AG09309 (cell line): Measurements from ENCODE around the gene OOSP4B.
"Not testable (repeated sequence)": the region's sequence is repeated elsewhere in the genome, so short reads cannot be mapped to it uniquely, and the experiment has no call there.

Experiments used
- DNase-seq: peaks from one replicate; pipeline ENCODE4 v3.0.0-alpha.2; 2010; ENCODE audit warnings: low read depth
- H3K4me3 ChIP-seq: 2 replicates; pipeline ENCODE4 v1.5.1; 2011; ENCODE audit warnings: mild to moderate bottlenecking, low read depth, low read length, moderate library complexity; ENCODE audit not compliant: control insufficient read depth
- TF ChIP-seq, protein P1 (sequence below): IDR thresholded peaks from 2 replicates; pipeline ENCODE4 v1.5.1; 2011; ENCODE audit warnings: mild to moderate bottlenecking, low read depth, low read length, inconsistent platforms; ENCODE audit not compliant: insufficient read depth, control insufficient read depth; ENCODE audit errors: missing control alignments

OOSP4B gene

DNA sequence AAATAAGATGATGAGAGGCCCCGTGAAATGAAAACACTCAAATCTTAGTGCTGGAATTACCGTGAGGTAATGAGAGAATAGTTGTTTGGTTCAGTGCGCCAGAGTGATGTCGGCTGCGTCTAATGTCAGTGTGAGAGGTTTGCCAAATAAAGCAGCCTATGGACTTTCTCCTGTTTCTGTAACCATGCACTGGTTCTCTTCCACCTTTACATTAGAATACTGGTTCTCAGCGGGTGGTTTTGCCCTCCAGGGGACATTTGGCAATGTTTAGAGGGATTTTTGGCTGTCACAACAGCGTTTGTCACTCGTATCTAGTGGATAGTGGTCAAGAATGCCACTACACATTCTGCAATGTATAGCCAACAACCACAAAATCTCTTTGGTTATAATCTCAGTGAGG lies 1.1 kb downstream of the OOSP4B start:
- no peak overlapping the region for H3K4me3 ChIP-seq
- DNase-seq: no peak
- TF ChIP-seq, protein P1, sequence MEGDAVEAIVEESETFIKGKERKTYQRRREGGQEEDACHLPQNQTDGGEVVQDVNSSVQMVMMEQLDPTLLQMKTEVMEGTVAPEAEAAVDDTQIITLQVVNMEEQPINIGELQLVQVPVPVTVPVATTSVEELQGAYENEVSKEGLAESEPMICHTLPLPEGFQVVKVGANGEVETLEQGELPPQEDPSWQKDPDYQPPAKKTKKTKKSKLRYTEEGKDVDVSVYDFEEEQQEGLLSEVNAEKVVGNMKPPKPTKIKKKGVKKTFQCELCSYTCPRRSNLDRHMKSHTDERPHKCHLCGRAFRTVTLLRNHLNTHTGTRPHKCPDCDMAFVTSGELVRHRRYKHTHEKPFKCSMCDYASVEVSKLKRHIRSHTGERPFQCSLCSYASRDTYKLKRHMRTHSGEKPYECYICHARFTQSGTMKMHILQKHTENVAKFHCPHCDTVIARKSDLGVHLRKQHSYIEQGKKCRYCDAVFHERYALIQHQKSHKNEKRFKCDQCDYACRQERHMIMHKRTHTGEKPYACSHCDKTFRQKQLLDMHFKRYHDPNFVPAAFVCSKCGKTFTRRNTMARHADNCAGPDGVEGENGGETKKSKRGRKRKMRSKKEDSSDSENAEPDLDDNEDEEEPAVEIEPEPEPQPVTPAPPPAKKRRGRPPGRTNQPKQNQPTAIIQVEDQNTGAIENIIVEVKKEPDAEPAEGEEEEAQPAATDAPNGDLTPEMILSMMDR: no peak

DNA sequence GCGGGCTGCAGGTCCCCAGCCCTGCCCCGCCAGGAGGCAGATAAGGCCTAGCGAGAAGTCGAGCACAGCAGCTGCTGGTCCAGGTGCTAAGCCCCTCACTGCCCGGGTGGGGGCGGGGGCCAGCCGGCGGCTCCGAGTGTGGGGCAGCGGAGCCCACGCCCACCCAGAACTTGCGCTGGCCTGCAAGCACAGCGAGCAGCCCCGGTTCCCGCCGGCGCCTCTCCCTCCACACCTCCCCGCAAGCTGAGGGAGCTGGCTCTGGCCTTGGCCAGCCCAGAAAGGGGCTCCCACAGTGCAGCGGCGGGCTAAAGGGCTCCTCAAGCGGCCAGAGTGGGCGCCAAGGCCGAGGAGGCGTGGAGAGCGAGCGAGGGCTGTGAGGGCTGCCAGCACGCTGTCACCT lies 3.4 kb downstream of the OOSP4B start:
- not testable (repeated sequence) for H3K4me3 ChIP-seq, DNase-seq

DNA sequence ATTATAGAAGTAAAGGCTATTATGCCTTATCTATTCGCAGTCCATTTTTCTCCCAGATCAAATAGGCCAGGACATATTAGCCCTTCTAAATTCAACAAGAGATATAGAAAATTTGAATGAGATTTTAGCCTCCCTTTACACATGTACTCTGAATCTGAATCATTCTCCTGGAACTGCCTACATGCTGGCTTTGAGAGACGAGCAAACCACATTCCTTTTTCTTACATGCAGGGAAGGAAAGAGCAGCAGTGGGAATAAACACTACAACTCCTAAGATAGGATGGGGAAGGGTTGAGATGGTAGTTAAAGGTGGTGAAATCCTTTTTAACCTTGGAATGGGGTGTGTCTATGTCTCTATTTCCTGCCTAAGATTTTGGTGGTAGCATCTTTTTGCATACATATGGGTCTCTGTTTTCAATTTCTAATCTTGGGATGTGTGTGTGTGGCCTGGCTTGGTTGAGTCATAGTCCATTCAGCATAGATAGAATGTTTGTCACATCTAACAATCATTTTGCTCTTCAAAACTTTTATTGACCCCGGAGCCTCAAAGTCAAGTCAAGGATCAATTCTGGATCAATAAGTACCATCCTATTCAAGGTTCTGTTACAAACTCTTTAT lies 12.1 kb downstream of the OOSP4B start:
- TF ChIP-seq, protein P1: no peak
- H3K4me3 ChIP-seq: no peak overlapping the region
- DNase-seq: no peak

DNA sequence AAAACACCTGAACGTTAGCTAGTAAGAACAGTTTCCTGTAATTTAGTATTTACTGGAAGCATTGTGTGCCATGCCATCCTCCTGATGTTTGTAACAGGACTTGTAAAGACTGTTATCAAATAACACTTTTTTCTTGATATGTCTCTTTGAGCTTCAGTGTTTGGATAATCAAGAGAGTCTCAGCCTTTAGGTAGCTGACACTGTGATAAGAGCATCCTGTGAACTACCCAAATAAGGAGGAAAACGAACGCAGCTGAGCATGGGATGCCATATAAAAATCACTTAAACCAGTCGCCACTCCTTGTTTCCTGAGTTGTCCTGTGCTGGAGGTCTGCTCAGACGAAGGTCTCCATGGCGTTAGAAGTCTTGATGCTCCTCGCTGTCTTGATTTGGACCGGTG lies 23.1 kb downstream of the OOSP4B start, which contains the start of gene OOSP2:
Gene OOSP2 (plus strand): TSS at position 301 of the 400 bp plus-strand sequence. CDS start 51 bp downstream, at position 352.
- no peak for DNase-seq
- TF ChIP-seq, protein P1: no peak
- H3K4me3 ChIP-seq: no peak within 1 kb of the TSS

DNA sequence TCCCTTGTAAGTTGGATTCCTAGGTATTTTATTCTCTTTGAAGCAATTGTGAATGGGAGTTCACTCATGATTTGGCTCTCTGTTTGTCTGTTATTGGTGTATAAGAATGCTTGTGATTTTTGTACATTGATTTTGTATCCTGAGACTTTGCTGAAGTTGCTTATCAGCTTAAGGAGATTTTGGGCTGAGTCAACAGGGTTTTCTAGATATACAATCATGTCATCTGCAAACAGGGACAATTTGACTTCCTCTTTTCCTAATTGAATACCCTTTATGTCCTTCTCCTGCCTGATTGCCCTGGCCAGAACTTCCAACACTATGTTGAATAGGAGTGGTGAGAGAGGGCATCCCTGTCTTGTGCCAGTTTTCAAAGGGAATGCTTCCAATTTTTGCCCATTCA lies 33.4 kb downstream of the OOSP4B start:
- not testable (repeated sequence) for H3K4me3 ChIP-seq, DNase-seq

DNA sequence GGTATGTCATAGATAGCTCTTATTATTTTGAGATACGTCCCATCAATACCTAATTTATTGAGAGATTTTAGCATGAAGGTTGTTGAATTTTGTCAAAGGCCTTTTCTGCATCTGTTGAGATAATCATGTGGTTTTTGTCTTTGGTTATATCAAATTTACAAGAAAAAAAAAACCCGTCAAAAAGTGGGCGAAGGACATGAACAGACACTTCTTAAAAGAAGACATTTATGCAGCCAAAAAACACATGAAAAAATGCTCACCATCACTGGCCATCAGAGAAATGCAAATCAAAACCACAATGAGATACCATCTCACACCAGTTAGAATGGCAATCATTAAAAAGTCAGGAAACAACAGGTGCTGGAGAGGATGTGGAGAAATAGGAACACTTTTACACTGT lies 33.9 kb downstream of the OOSP4B start:
- H3K4me3 ChIP-seq, DNase-seq: not testable (repeated sequence)

DNA sequence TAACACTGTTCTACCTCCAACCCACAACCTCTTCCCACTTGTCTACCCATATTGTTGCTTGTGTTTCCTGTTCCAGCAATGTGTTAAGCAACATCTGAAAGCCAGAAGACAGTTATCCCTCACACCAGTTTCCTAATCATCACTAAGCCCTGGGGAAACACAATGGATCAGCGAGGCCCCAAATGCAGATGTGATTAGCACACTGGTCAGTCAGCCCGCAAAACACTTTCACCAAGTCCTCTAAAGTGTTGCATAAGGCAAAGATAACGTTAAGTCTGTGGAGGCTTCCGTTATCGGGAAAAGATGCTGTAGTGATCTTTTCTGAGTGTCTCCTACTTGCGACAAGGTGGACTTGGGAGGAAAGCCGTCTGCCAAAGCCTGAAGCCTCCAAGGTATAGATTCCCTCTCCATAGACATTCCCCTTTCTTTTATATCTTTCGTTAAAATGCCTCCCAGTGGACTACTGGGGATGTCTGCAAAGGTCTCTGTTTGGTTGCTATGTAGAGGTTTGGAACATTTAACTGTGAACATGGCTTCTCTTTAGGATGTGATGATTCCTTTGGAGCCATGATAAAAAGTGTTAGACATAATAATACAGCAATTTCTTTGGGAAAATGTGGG lies 39.5 kb downstream of the OOSP4B start, which contains the start of gene MS4A3:
Gene MS4A3 (plus strand): TSS at position 317 of the 621 bp plus-strand sequence. CDS start 4,496 bp downstream, outside the sequence.
- TF ChIP-seq, protein P1: no peak
- DNase-seq: no peak
- no peak within 1 kb of the TSS for H3K4me3 ChIP-seq

DNA sequence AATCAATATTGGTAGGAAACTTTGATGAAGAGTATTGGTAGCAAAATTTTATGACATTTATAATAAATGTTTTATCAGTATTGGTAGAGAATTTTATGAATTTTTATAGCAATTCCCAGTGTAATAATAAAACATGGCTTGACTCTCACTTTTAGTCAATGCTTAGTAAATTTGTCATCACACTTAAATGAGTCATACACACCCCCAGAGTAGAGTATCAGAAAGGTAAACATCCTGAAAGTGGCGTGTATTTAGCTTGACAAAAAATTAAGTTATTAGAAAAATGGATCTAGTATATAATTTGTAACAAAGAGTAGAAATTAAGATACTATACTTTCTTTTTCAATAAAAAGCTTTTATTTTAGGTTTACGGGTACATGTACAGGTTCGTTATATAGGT lies 42.1 kb downstream of the OOSP4B start:
- no peak overlapping the region for H3K4me3 ChIP-seq
- no peak for DNase-seq
- TF ChIP-seq, protein P1: no peak
